H9 (cell line): ENCODE results near the gene PICALM. TPM values are rescaled to one million over a fixed set of nuclear protein-coding genes. Genes with fewer than 3 reads are reported as not detected.

ENCODE experiments used
- DNase-seq: peaks from one replicate; pipeline ENCODE4 v3.0.0-alpha.2; 2017
- H2AFZ ChIP-seq: one replicate; pipeline ENCODE4 v1.6.1; 2013; ENCODE audit warnings: mild to moderate bottlenecking, low read length, control low read depth, moderate library complexity
- H2AK5ac ChIP-seq: 2 replicates; pipeline ENCODE4 v1.6.1; 2013; ENCODE audit warnings: low read length, control low read depth, mixed read lengths; ENCODE audit not compliant: insufficient read length
- H2BK120ac ChIP-seq: one replicate; pipeline ENCODE4 v1.6.1; 2013; ENCODE audit warnings: low read depth, mild to moderate bottlenecking, low read length, control low read depth, inconsistent platforms; ENCODE audit not compliant: poor library complexity, severe bottlenecking
- H2BK12ac ChIP-seq: 2 replicates; pipeline ENCODE4 v1.6.1; 2013; ENCODE audit warnings: low read length, control low read depth, mixed read lengths, low read depth; ENCODE audit not compliant: insufficient read length
- H2BK15ac ChIP-seq: 2 replicates; pipeline ENCODE4 v1.6.1; 2013; ENCODE audit warnings: low read depth, low read length, control low read depth
- H2BK20ac ChIP-seq: one replicate; pipeline ENCODE4 v1.6.1; 2013; ENCODE audit warnings: low read depth, mild to moderate bottlenecking, low read length, control low read depth, inconsistent platforms; ENCODE audit not compliant: poor library complexity, severe bottlenecking
- H2BK5ac ChIP-seq: 2 replicates; pipeline ENCODE4 v1.6.1; 2013; ENCODE audit warnings: low read length, control low read depth, mixed read lengths; ENCODE audit not compliant: insufficient read length
- H3K14ac ChIP-seq: 2 replicates; pipeline ENCODE4 v1.6.1; 2013; ENCODE audit warnings: low read length, control low read depth; ENCODE audit not compliant: insufficient read depth
- H3K18ac ChIP-seq: 2 replicates; pipeline ENCODE4 v1.6.1; 2013; ENCODE audit warnings: low read depth, mild to moderate bottlenecking, mixed read lengths, low read length, control low read depth; ENCODE audit not compliant: insufficient read length
- H3K23ac ChIP-seq: 2 replicates; pipeline ENCODE4 v1.6.1; 2013; ENCODE audit warnings: low read length, control low read depth, mixed read lengths, low read depth; ENCODE audit not compliant: insufficient read length
- H3K23me2 ChIP-seq: 2 replicates; pipeline ENCODE4 v1.6.1; 2013; ENCODE audit warnings: low read depth, mild to moderate bottlenecking, mixed read lengths, low read length, control low read depth; ENCODE audit not compliant: insufficient read length, poor library complexity, severe bottlenecking
- H3K27ac ChIP-seq: 2 replicates; pipeline ENCODE4 v1.5.1; 2013; ENCODE audit warnings: low read length, control low read depth, mixed read lengths, low read depth; ENCODE audit not compliant: insufficient read length
- H3K27me3 ChIP-seq: 2 replicates; pipeline ENCODE4 v1.6.1; 2013; ENCODE audit warnings: low read length, control low read depth, inconsistent platforms; ENCODE audit not compliant: insufficient read depth
- H3K4ac ChIP-seq: 2 replicates; pipeline ENCODE4 v1.6.1; 2013; ENCODE audit warnings: low read depth, mild to moderate bottlenecking, control low read depth, inconsistent platforms, low read length, moderate library complexity
- H3K4me1 ChIP-seq: 2 replicates; pipeline ENCODE4 v1.6.1; 2013; ENCODE audit warnings: low read length, control low read depth, inconsistent platforms; ENCODE audit not compliant: insufficient read depth
- H3K4me2 ChIP-seq: 2 replicates; pipeline ENCODE4 v1.6.1; 2013; ENCODE audit warnings: low read length, control low read depth, mixed read lengths; ENCODE audit not compliant: insufficient read length, insufficient read depth
- H3K56ac ChIP-seq: 2 replicates; pipeline ENCODE4 v1.6.1; 2013; ENCODE audit warnings: low read depth, mild to moderate bottlenecking, mixed read lengths, low read length, control low read depth; ENCODE audit not compliant: insufficient read length
- H3K79me1 ChIP-seq: 2 replicates; pipeline ENCODE4 v1.6.1; 2013; ENCODE audit warnings: low read depth, mild to moderate bottlenecking, moderate library complexity, low read length, control low read depth, inconsistent platforms; ENCODE audit not compliant: insufficient read depth, poor library complexity, severe bottlenecking
- H3K79me2 ChIP-seq: 2 replicates; pipeline ENCODE4 v1.6.1; 2013; ENCODE audit warnings: low read length, control low read depth, inconsistent platforms; ENCODE audit not compliant: insufficient read depth
- H3K9ac ChIP-seq: 2 replicates; pipeline ENCODE4 v1.6.1; 2013; ENCODE audit warnings: low read length, control low read depth, mixed read lengths; ENCODE audit not compliant: insufficient read length; ENCODE audit errors: extremely low read depth
- H3K9me3 ChIP-seq: one replicate; pipeline ENCODE4 v1.6.1; 2013; ENCODE audit warnings: low read depth, low read length, inconsistent platforms; ENCODE audit not compliant: control insufficient read depth
- H3T11ph ChIP-seq: one replicate; pipeline ENCODE4 v1.6.1; 2013; ENCODE audit warnings: mild to moderate bottlenecking, low read length, control low read depth, inconsistent platforms
- H4K20me1 ChIP-seq: one replicate; pipeline ENCODE4 v1.6.1; 2013; ENCODE audit not compliant: control insufficient read depth, insufficient read length, insufficient read depth
- H4K5ac ChIP-seq: 2 replicates; pipeline ENCODE4 v1.6.1; 2013; ENCODE audit warnings: low read depth, mild to moderate bottlenecking, mixed read lengths, low read length, control low read depth; ENCODE audit not compliant: insufficient read length
- H4K8ac ChIP-seq: replicated peaks from 2 replicates; pipeline ENCODE4 v1.6.1; 2013; ENCODE audit warnings: low read length, control low read depth, mixed read lengths, low read depth; ENCODE audit not compliant: insufficient read length
- H4K91ac ChIP-seq: 2 replicates; pipeline ENCODE4 v1.6.1; 2013; ENCODE audit warnings: low read depth, mild to moderate bottlenecking, moderate library complexity, mixed read lengths, low read length, control low read depth; ENCODE audit not compliant: insufficient read length
- H3K27ac Mint-ChIP-seq, 3 experiments: 2 replicates in 2 of 3; 3 replicates in 1 of 3; pipeline ENCODE4 v1.8.0; 2020 to 2021; ENCODE audit warnings: mixed read lengths in 3 of 3, mild to moderate bottlenecking in 1 of 3, moderate library complexity in 1 of 3
- H3K27me3 Mint-ChIP-seq: 2 replicates; pipeline ENCODE4 v1.8.0; 2021; ENCODE audit warnings: low read depth, mild to moderate bottlenecking, moderate library complexity, mixed read lengths
- H3K36me3 Mint-ChIP-seq, 3 experiments: 2 replicates in 2 of 3; 3 replicates in 1 of 3; pipeline ENCODE4 v1.8.0; 2020 to 2021; ENCODE audit warnings: low read depth in 3 of 3, mixed read lengths in 3 of 3; ENCODE audit not compliant: insufficient read depth in 1 of 3
- H3K4me1 Mint-ChIP-seq, 2 experiments: 2 replicates each; pipeline ENCODE4 v1.8.0; 2020; ENCODE audit warnings: mixed read lengths in 2 of 2
- H3K4me3 Mint-ChIP-seq, 2 experiments: 2 replicates in 1 of 2; 3 replicates in 1 of 2; pipeline ENCODE4 v1.8.0; 2020 to 2021; ENCODE audit warnings: mild to moderate bottlenecking in 2 of 2, mixed read lengths in 2 of 2, moderate library complexity in 1 of 2
- H3K9me3 Mint-ChIP-seq, 2 experiments: 2 replicates in 1 of 2; 3 replicates in 1 of 2; pipeline ENCODE4 v1.8.0; 2020; ENCODE audit warnings: mild to moderate bottlenecking in 2 of 2, mixed read lengths in 2 of 2, moderate library complexity in 1 of 2
- CTCF ChIP-seq: fragments of 200-600 bp; sonication (generic); conservative IDR thresholded peaks from 3 replicates; pipeline ENCODE4 v1.8.0; 2021; ENCODE audit warnings: antibody characterized with exemption, mild to moderate bottlenecking
- WGBS: extraction: QIAGEN DNeasy Blood & Tissue Kit; methylation state at CpG from one replicate; pipeline ENCODE4 v1.1.7; 2013; ENCODE audit warnings: missing lambda C conversion rate, low lambda C conversion rate, mixed read lengths; ENCODE audit not compliant: insufficient read length; ENCODE audit errors: extremely low coverage; 5-methylcytosine and 5-hydroxymethylcytosine counted together
- total RNA-seq: library from RNA; stranded (reverse); gene quantifications from 2 replicates; pipeline ENCODE4 v1.2.1, GENCODE V29; 2021

The PICALM gene
- total RNA-seq, 1 experiment from 2014 or later: 76.4 TPM

GRCh38 chr11:86091566-86091965 is 22.7 kb upstream of the PICALM start:
- Histone ChIP-seq H3K9me3 (no peaks in the 10 kb centered on the region), H3K4me2 (no peak overlapping the region), H4K5ac (no peak overlapping the region), H3T11ph (no peak overlapping the region), H2BK120ac (no peak overlapping the region), H4K8ac (no peak overlapping the region), H3K23ac (no peak overlapping the region), H3K56ac (no peak overlapping the region), H2BK15ac (no peak overlapping the region), H3K27ac (no peak overlapping the region), H3K14ac (no peak overlapping the region), H3K79me2 (no peaks in the 10 kb centered on the region), H2BK12ac (no peak overlapping the region), H3K79me1 (no peaks in the 10 kb centered on the region), H3K9ac (no peak overlapping the region), H4K91ac (no peak overlapping the region), H2BK5ac (no peak overlapping the region), H3K27me3 (no peaks in the 10 kb centered on the region), H3K23me2 (no peaks in the 10 kb centered on the region), H2AFZ (no peak overlapping the region), H2AK5ac (no peak overlapping the region), H3K4me1 (peaks cover 4% of the 10 kb centered on the region), H2BK20ac (no peak overlapping the region), H3K4ac (no peak overlapping the region), H4K20me1 (no peaks in the 10 kb centered on the region), H3K18ac (no peak overlapping the region)
- Mint-ChIP-seq H3K9me3 (no peaks in the 10 kb centered on the region), H3K27me3 (no peaks in the 10 kb centered on the region; the same call in 1 of the 2 replicates), H3K36me3 (no peaks in the 10 kb centered on the region), H3K4me3 (no peak overlapping the region), H3K27ac (no peak overlapping the region; a peak in 1 of 7 replicates), H3K4me1 (no peaks in the 10 kb centered on the region)
- no CpG with 5 or more reads among the region's 2 CpGs for whole genome bisulfite sequencing
- no peak for DNase-seq
- no peak for TF ChIP-seq CTCF
